ENCODE data around the gene FIBCD1. TPM values are rescaled to one million over a fixed set of nuclear protein-coding genes. Genes with fewer than 3 reads are reported as not detected.

FIBCD1 gene
- total and polyA plus RNA-seq, 4 donors: 0.97 to 7.7 (median 4.1) TPM

GRCh38 chr9:130931508-130932254 is 7.4 kb downstream of the FIBCD1 start:
- Histone ChIP-seq H3K9ac (ENCODE audit: insufficient read depth in 1 of 2, low read length in 2 of 2) (no peak overlapping the region), H3K27ac (ENCODE audit: low read depth in 1 of 2, low read length in 1 of 2) (no peak overlapping the region), H3K27me3 (ENCODE audit: control insufficient read depth in 3 of 3, insufficient read depth in 3 of 3, low read length in 2 of 3) (peaks cover 0 to 7% (median 0%) of the 10 kb centered on the region in 3 donors), H3K9me3 (ENCODE audit: control insufficient read depth in 4 of 4, insufficient read depth in 3 of 4, low read length in 3 of 4) (no peaks in the 10 kb centered on the region), H3K4me3 (no peak overlapping the region), H3K36me3 (ENCODE audit: control insufficient read depth in 4 of 4, insufficient read depth in 4 of 4, low read length in 4 of 4) (no peaks in the 10 kb centered on the region), H3K4me1 (ENCODE audit: control insufficient read depth in 5 of 5, insufficient read depth in 5 of 5, low read length in 5 of 5) (peaks cover 0 to 55% (median 2%) of the 10 kb centered on the region in 5 donors)
- no peak for TF ChIP-seq CTCF (IDR thresholded peaks at IDR 0.05; ENCODE audit: control extremely low read depth, extremely low read depth)
- DNase-seq (peak; percentile 54 to 67 (median 59)), ATAC-seq (ENCODE audit: insufficient read depth, low FRiP score) (no peak)
- 64 to 74% methylated on average over 20 of the region's 20 CpGs for WGBS, 2 donors

- ATAC-seq (ENCODE audit: insufficient read depth, low FRiP score) (no peak), DNase-seq (no peak)
- H3K4me3 ChIP-seq: no peak overlapping the region
- no peak overlapping the region for H3K9ac ChIP-seq (ENCODE audit: insufficient read depth in 1 of 2, low read length in 2 of 2)
- TF ChIP-seq CTCF (IDR thresholded peaks at IDR 0.05; ENCODE audit: control extremely low read depth, extremely low read depth): no peak
- WGBS, 2 donors: 87 to 91% methylated on average over 15 of the region's 15 CpGs
- H3K36me3 ChIP-seq (ENCODE audit: control insufficient read depth in 4 of 4, insufficient read depth in 4 of 4, low read length in 4 of 4): no peaks in the 10 kb centered on the region
- H3K27ac ChIP-seq (ENCODE audit: low read depth in 1 of 2, low read length in 1 of 2): no peak overlapping the region
- H3K4me1 ChIP-seq (ENCODE audit: control insufficient read depth in 5 of 5, insufficient read depth in 5 of 5, low read length in 5 of 5): peaks cover 0 to 48% (median 2%) of the 10 kb centered on the region in 5 donors
- H3K27me3 ChIP-seq (ENCODE audit: control insufficient read depth in 3 of 3, insufficient read depth in 3 of 3, low read length in 2 of 3): peaks cover 0 to 8% (median 0%) of the 10 kb centered on the region in 3 donors
- H3K9me3 ChIP-seq (ENCODE audit: control insufficient read depth in 4 of 4, insufficient read depth in 3 of 4, low read length in 3 of 4): peaks cover 0 to 2% (median 0%) of the 10 kb centered on the region in 4 donors
Measured at GRCh38 chr9:130930804-130931349, 8.2 kb downstream of the FIBCD1 start.

GRCh38 chr9:130930132-130930803 is 8.8 kb downstream of the FIBCD1 start:
- ATAC-seq (ENCODE audit: insufficient read depth, low FRiP score): no peak
- Histone ChIP-seq H3K9ac (ENCODE audit: insufficient read depth in 1 of 2, low read length in 2 of 2) (no peak overlapping the region), H3K4me1 (ENCODE audit: control insufficient read depth in 5 of 5, insufficient read depth in 5 of 5, low read length in 5 of 5) (peaks cover 0 to 42% (median under 1%) of the 10 kb centered on the region in 5 donors), H3K27ac (ENCODE audit: low read depth in 1 of 2, low read length in 1 of 2) (no peak overlapping the region), H3K36me3 (ENCODE audit: control insufficient read depth in 4 of 4, insufficient read depth in 4 of 4, low read length in 4 of 4) (no peaks in the 10 kb centered on the region), H3K9me3 (ENCODE audit: control insufficient read depth in 4 of 4, insufficient read depth in 3 of 4, low read length in 3 of 4) (peaks cover 0 to 2% (median 0%) of the 10 kb centered on the region in 4 donors), H3K27me3 (ENCODE audit: control insufficient read depth in 3 of 3, insufficient read depth in 3 of 3, low read length in 2 of 3) (peaks cover 0 to 9% (median 0%) of the 10 kb centered on the region in 3 donors), H3K4me3 (no peak overlapping the region)
- no peak for DNase-seq
- 87 to 92% methylated on average over 22 to 23 of the region's 23 CpGs for WGBS, 2 donors
- TF ChIP-seq CTCF (IDR thresholded peaks at IDR 0.05; ENCODE audit: control extremely low read depth, extremely low read depth): no peak

Measured in lung (tissue), 12 donors.